ENCODE results near the gene TBCD.
"Not testable (repeated sequence)": the region's sequence is repeated elsewhere in the genome, so short reads cannot be mapped to it uniquely, and the experiment has no call there.

Gene TBCD

GRCh38 chr17:82767041-82767754 lies 15.3 kb downstream of the TBCD start:
- no peak for DNase-seq (ENCODE audit: low read depth)

GRCh38 chr17:82769041-82769440 lies 17.2 kb downstream of the TBCD start:
- no peak for DNase-seq (ENCODE audit: low read depth)

- peak; percentile 71 for DNase-seq (ENCODE audit: low read depth)
Observed at GRCh38 chr17:82772026-82772425, 20.2 kb downstream of the TBCD start.

- DNase-seq (ENCODE audit: low read depth), result not testable (repeated sequence)
Observed at GRCh38 chr17:82774456-82774855, 22.6 kb downstream of the TBCD start.

GRCh38 chr17:82775001-82775823 lies 23.3 kb downstream of the TBCD start:
- no peak for DNase-seq (ENCODE audit: low read depth)

GRCh38 chr17:82776454-82776853 lies 24.6 kb downstream of the TBCD start:
- no peak for DNase-seq (ENCODE audit: low read depth)

- DNase-seq (ENCODE audit: low read depth), result not testable (repeated sequence)
Observed at GRCh38 chr17:82777778-82778375, 26.0 kb downstream of the TBCD start.

- no peak for DNase-seq (ENCODE audit: low read depth)
Observed at GRCh38 chr17:82779541-82779940, 27.7 kb downstream of the TBCD start.

GRCh38 chr17:82780195-82780594 lies 28.3 kb downstream of the TBCD start:
- DNase-seq (ENCODE audit: low read depth), result no peak

GRCh38 chr17:82780971-82781893 lies 29.4 kb downstream of the TBCD start:
- DNase-seq (ENCODE audit: low read depth), result no peak

- DNase-seq (ENCODE audit: low read depth), result no peak
Observed at GRCh38 chr17:82781894-82782274, 30.0 kb downstream of the TBCD start.

GRCh38 chr17:82782657-82783207 lies 30.9 kb downstream of the TBCD start:
- DNase-seq (ENCODE audit: low read depth), result no peak

- DNase-seq (ENCODE audit: low read depth), result no peak
Observed at GRCh38 chr17:82783498-82783897, 31.6 kb downstream of the TBCD start.

- DNase-seq (ENCODE audit: low read depth), result not testable (repeated sequence)
Observed at GRCh38 chr17:82785581-82785980, 33.7 kb downstream of the TBCD start.

GRCh38 chr17:82786427-82786826 lies 34.6 kb downstream of the TBCD start:
- DNase-seq (ENCODE audit: low read depth), result no peak

GRCh38 chr17:82787081-82787848 lies 35.4 kb downstream of the TBCD start:
- DNase-seq (ENCODE audit: low read depth), result peak; percentile 72

GRCh38 chr17:82788206-82789001 lies 36.5 kb downstream of the TBCD start:
- no peak for DNase-seq (ENCODE audit: low read depth)

- no peak for DNase-seq (ENCODE audit: low read depth)
Observed at GRCh38 chr17:82789051-82789592, 37.3 kb downstream of the TBCD start.

GRCh38 chr17:82789806-82790205 lies 37.9 kb downstream of the TBCD start:
- DNase-seq (ENCODE audit: low read depth), result no peak

- no peak for DNase-seq (ENCODE audit: low read depth)
Observed at GRCh38 chr17:82790391-82790790, 38.5 kb downstream of the TBCD start.

Measured in GM04503 (cell line).